Ishikawa (cell line): ENCODE measurements around the gene A2ML1.

Experiments used
- CEBPB ChIP-seq: IDR thresholded peaks from 2 replicates; pipeline ENCODE4 v1.6.1; 2012
- CREB1 ChIP-seq: IDR thresholded peaks from 2 replicates; pipeline ENCODE4 v1.6.1; 2012; ENCODE audit warnings: low read depth
- EGR1 ChIP-seq: IDR thresholded peaks from 2 replicates; pipeline ENCODE4 v1.6.1; 2012
- EP300 ChIP-seq: IDR thresholded peaks from 2 replicates; pipeline ENCODE4 v1.6.1; 2012; ENCODE audit warnings: borderline replicate concordance
- FOXM1 ChIP-seq: IDR thresholded peaks from 2 replicates; pipeline ENCODE4 v1.6.1; 2012; ENCODE audit warnings: low read depth, borderline replicate concordance
- NFIC ChIP-seq: IDR thresholded peaks from 2 replicates; pipeline ENCODE4 v1.6.1; 2012
- RAD21 ChIP-seq: IDR thresholded peaks from 2 replicates; pipeline ENCODE4 v1.6.1; 2012; ENCODE audit warnings: low read depth
- TAF1 ChIP-seq: IDR thresholded peaks from 2 replicates; pipeline ENCODE4 v1.6.1; 2012; ENCODE audit warnings: low read depth, mild to moderate bottlenecking
- TCF12 ChIP-seq: IDR thresholded peaks from 2 replicates; pipeline ENCODE4 v1.6.1; 2012; ENCODE audit warnings: low read depth
- TEAD4 ChIP-seq: IDR thresholded peaks from 2 replicates; pipeline ENCODE4 v1.6.1; 2012
- YY1 ChIP-seq: IDR thresholded peaks from 2 replicates; pipeline ENCODE4 v1.6.1; 2012; ENCODE audit warnings: low read depth
- ZBTB7A ChIP-seq: IDR thresholded peaks from 2 replicates; pipeline ENCODE4 v1.6.1; 2012; ENCODE audit warnings: low read depth
- TF ChIP-seq, protein P1 (sequence below): IDR thresholded peaks from 2 replicates; pipeline ENCODE4 v1.6.1; 2012
- TF ChIP-seq, protein P2 (sequence below): IDR thresholded peaks from 2 replicates; pipeline ENCODE4 v1.6.1; 2012
- TF ChIP-seq, protein P3 (sequence below): IDR thresholded peaks from 2 replicates; pipeline ENCODE4 v1.6.1; 2012; ENCODE audit warnings: low read depth, mild to moderate bottlenecking

The A2ML1 gene

DNA sequence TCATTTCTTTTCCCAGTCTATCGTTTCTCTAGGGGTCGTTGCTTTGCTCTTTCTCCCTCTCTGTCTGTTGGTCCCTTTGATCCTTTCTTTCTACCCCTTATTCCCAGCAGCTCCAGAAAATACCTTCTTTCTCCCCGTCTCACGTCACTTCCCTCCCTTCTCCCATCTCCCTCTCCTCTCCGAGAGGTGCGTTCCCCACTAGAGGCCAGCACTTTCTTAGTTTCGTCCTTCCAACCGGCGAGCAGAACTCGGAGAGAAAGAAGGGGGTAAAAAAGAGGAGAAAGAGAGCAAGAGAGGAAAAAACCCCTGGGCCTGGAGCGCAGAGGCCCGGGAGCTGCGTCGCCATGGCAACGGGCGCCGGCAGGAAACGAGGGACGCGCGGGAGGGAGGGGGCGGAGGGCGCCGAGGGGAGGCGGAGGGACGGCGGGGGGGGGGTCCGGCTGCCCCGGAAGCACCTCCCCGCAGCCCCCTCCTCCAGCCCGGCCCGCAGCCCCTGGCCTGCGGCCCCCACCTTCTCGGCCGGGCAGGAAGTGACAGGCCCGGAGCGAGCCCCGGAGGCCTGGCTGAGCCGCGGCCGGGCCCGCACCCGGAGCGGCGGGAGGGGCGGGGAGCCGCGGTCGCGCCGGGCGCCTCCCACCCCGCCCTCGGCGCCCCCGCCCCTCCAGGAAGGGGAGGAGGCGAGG is 91.8 kb downstream of the A2ML1 start, which contains the start of gene PHC1:
PHC1 (plus strand) TSS at position 477 of the 683 bp plus-strand sequence. CDS start 3,169 bp downstream, outside the sequence.
- TF ChIP-seq ZBTB7A (peak; percentile 49; the same call in 1 of the 2 replicates), EGR1 (0 out of 2 replicates have a peak, but pooled peaks have one; percentile 26), CREB1 (peak; percentile 29)
- TF ChIP-seq, protein P1, sequence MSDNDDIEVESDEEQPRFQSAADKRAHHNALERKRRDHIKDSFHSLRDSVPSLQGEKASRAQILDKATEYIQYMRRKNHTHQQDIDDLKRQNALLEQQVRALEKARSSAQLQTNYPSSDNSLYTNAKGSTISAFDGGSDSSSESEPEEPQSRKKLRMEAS: peak; percentile 27; the same call in 1 of the 2 replicates

DNA sequence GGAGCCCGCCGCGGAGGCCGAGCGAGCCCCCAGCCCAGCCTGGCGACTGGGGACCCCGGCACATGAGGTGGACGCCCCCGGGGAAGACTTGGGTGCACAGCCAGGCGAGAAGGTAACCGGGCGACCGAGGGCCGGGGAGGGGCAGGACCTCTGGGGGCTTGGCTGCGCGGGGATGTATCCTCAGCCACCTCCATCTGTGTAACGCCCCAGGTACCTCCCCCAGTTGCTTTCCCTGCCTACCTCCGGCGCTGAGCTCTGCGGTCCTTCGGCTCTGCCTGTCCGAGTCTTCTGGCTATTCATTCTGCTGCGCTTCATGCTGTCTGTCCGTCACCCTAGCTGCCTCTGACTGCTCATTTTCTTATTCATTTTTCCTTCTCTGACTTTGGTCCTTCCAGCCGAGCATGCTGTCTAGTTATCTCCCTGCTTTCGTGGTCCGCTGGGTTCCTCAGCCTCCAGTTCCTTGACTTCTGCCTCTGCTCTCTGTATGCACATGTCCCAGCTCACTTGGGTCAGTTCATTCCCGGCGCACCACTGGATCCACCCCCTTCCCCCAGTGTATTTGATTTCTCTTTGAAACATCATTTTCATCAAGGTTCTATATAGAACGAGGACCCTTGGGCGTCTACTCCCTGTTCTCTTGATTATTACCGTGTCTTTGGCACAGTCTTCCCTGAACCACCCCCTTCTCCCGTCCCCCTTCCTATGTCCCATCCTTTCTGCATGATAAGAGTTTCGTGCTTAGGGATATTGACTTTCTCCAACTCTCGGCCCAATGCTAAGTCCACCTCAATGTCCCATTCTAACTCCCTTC is 92.5 kb downstream of the A2ML1 start:
- no peak for TF ChIP-seq RAD21
- TF ChIP-seq, protein P1: 0 out of 2 replicates have a peak, but pooled peaks have one; percentile 21

DNA sequence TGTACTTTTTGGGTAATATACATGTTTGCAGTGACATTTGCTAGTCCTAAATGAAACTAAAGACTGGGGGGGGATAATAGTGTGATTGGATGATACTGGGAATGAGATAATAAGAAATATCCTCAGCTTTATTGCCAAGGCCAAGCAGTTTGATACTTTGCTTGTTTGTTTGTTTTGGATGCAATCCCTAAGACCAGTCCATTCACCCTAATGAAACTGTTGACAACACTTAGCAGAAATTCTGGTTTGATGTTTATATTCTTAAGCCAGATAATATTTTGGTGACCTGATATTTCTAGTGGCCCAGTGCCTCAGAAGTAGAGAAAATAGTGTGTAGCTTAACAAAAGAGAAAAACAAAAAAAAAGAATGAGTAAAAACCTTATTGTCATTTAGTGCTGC is 93.7 kb downstream of the A2ML1 start:
- TF ChIP-seq TAF1: no peak
- TF ChIP-seq ZBTB7A: no peak
- TF ChIP-seq TEAD4: no peak
- TF ChIP-seq, protein P2, sequence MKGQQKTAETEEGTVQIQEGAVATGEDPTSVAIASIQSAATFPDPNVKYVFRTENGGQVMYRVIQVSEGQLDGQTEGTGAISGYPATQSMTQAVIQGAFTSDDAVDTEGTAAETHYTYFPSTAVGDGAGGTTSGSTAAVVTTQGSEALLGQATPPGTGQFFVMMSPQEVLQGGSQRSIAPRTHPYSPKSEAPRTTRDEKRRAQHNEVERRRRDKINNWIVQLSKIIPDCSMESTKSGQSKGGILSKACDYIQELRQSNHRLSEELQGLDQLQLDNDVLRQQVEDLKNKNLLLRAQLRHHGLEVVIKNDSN: no peak
- TF ChIP-seq, protein P1: no peak
- TF ChIP-seq TCF12: no peak
- TF ChIP-seq FOXM1: no peak
- no peak for TF ChIP-seq RAD21
- no peak for TF ChIP-seq YY1
- TF ChIP-seq, protein P3, sequence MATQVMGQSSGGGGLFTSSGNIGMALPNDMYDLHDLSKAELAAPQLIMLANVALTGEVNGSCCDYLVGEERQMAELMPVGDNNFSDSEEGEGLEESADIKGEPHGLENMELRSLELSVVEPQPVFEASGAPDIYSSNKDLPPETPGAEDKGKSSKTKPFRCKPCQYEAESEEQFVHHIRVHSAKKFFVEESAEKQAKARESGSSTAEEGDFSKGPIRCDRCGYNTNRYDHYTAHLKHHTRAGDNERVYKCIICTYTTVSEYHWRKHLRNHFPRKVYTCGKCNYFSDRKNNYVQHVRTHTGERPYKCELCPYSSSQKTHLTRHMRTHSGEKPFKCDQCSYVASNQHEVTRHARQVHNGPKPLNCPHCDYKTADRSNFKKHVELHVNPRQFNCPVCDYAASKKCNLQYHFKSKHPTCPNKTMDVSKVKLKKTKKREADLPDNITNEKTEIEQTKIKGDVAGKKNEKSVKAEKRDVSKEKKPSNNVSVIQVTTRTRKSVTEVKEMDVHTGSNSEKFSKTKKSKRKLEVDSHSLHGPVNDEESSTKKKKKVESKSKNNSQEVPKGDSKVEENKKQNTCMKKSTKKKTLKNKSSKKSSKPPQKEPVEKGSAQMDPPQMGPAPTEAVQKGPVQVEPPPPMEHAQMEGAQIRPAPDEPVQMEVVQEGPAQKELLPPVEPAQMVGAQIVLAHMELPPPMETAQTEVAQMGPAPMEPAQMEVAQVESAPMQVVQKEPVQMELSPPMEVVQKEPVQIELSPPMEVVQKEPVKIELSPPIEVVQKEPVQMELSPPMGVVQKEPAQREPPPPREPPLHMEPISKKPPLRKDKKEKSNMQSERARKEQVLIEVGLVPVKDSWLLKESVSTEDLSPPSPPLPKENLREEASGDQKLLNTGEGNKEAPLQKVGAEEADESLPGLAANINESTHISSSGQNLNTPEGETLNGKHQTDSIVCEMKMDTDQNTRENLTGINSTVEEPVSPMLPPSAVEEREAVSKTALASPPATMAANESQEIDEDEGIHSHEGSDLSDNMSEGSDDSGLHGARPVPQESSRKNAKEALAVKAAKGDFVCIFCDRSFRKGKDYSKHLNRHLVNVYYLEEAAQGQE: no peak
- TF ChIP-seq EP300: no peak
- TF ChIP-seq NFIC: no peak

DNA sequence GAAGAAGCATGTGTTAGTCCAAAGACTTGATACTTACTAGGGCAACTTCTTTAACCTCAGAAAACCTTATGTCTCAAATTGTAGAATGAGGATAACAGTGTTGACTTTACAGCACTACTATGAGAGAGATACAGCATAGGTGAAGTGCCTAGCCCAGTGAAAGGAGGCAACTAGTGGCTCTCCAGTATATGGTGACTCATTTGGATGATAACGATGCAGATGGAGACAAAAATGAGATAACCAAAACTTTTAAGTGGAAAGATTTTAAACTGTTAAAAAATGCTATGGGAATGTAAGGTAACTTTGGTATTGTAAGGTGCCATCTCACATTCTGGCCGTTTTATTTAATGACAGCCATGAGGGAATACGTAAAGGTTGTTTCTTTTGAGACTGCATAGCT is 94.6 kb downstream of the A2ML1 start:
- TF ChIP-seq TEAD4 (no peak), FOXM1 (no peak), TAF1 (no peak), TCF12 (no peak), CREB1 (no peak), RAD21 (no peak), YY1 (no peak), CEBPB (no peak), ZBTB7A (no peak), NFIC (no peak), EGR1 (no peak), EP300 (no peak)
- TF ChIP-seq, protein P1: no peak
- TF ChIP-seq, protein P3: no peak
- TF ChIP-seq, protein P2: no peak

DNA sequence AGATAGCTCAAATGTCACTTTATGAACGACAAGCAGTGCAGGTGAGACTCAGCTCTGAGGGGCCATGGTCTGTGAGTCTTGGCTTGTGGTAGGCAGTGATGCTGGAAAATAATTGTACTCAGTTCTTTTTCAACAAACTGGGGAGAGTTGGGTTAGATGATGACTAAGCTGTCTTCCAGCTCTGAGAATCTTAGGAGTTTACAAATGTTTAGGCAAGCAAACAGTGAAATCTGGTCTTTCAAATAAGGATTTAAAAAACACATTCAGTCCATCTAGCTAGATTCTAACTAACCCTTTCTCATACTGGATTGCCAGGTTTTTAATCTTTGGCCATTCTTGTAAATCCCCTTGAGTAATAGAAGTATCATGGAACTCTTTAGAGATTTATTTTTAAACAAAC is 95.3 kb downstream of the A2ML1 start:
- no peak for TF ChIP-seq TCF12
- no peak for TF ChIP-seq YY1
- TF ChIP-seq, protein P1: no peak
- TF ChIP-seq, protein P2: no peak
- no peak for TF ChIP-seq TEAD4
- TF ChIP-seq EP300: no peak
